ENCODE results near the gene NCSTN.

The NCSTN gene

GRCh38 chr1:160360227-160360695, 17.1 kb downstream of the NCSTN start:
- no peaks in the 10 kb centered on the region for H3K27me3 Mint-ChIP-seq
- no peak overlapping the region for H3K4me3 Mint-ChIP-seq
- H3K4me1 Mint-ChIP-seq (ENCODE audit: low read depth): peaks cover 5% of the 10 kb centered on the region
- H3K9me3 Mint-ChIP-seq: no peaks in the 10 kb centered on the region
- H3K27ac Mint-ChIP-seq: no peak overlapping the region
- peaks cover 34% of the 10 kb centered on the region for H3K36me3 Mint-ChIP-seq (ENCODE audit: low read depth)

DNA sequence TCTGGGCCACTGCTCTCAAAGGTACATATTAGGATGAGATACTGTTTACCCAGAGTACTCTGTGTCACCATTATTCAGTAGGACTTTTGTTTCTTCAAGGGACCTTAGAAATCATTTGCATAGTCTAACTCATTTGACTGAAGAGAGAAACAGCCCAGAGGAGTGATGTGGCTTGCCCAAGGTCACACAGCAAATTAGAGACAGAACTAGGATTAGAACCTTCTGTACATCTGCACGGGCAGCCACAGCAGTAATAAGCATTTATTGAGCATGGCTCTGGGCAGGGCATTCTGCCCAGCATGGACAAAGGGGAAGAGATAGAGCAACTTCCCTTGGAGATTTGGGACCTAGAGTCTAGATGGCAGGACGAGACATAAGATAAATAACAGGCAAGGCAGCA, 18.0 kb downstream of the NCSTN start:
- H3K9me3 Mint-ChIP-seq: no peaks in the 10 kb centered on the region
- H3K4me1 Mint-ChIP-seq (ENCODE audit: low read depth): peaks cover 5% of the 10 kb centered on the region
- no peak overlapping the region for H3K4me3 Mint-ChIP-seq
- peaks cover 26% of the 10 kb centered on the region for H3K36me3 Mint-ChIP-seq (ENCODE audit: low read depth)
- no peaks in the 10 kb centered on the region for H3K27me3 Mint-ChIP-seq
- H3K27ac Mint-ChIP-seq: peak overlapping the region; percentile 61

GRCh38 chr1:160361814-160362167, 18.6 kb downstream of the NCSTN start:
- Mint-ChIP-seq H3K27ac (no peak overlapping the region), H3K4me1 (ENCODE audit: low read depth) (peaks cover 5% of the 10 kb centered on the region), H3K4me3 (no peak overlapping the region), H3K9me3 (no peaks in the 10 kb centered on the region), H3K27me3 (no peaks in the 10 kb centered on the region), H3K36me3 (ENCODE audit: low read depth) (peaks cover 20% of the 10 kb centered on the region)

DNA sequence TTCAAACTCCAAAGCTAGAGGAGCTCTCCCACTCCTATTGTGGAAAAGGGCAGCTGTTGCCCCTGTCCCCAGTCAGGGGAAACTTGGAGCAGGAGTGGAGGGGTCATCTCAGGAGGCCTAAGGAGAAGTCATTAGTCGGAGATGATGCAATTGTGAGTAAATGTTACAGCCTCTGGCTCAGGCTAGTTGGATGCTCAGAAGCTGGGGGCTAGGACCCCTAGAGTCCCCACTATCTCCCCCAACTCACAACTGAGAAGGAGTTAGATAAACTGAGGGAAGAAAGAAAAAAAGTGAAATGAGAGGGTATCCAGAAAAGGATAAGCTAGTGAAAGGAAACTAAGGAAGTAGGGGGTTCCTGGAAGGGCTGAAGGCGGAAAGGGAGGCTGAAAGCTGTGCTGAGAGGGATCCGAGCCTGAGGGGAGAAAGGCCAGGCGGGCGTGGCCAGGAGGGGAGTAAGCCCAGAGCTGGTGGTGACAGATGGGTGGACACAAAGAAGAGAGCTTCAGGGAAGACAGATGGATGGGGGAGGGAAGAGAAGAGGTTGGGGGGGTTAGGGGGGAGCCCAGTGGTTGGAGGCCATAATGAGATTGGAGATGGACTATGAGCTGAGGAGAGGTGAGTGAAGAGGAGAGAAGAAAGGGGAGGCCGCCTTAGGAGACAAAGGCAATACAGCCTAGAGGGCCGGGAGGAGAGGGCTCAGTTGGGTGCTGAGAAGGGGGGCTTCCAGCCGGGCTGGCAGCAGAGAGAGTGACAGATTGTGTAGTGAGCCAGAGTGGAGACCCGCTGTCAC, 19.2 kb downstream of the NCSTN start:
- no peaks in the 10 kb centered on the region for H3K27me3 Mint-ChIP-seq
- peaks cover 5% of the 10 kb centered on the region for H3K4me1 Mint-ChIP-seq (ENCODE audit: low read depth)
- peaks cover 15% of the 10 kb centered on the region for H3K36me3 Mint-ChIP-seq (ENCODE audit: low read depth)
- H3K9me3 Mint-ChIP-seq: no peaks in the 10 kb centered on the region
- peak overlapping the region; percentile 89 for H3K27ac Mint-ChIP-seq
- H3K4me3 Mint-ChIP-seq: no peak overlapping the region

DNA sequence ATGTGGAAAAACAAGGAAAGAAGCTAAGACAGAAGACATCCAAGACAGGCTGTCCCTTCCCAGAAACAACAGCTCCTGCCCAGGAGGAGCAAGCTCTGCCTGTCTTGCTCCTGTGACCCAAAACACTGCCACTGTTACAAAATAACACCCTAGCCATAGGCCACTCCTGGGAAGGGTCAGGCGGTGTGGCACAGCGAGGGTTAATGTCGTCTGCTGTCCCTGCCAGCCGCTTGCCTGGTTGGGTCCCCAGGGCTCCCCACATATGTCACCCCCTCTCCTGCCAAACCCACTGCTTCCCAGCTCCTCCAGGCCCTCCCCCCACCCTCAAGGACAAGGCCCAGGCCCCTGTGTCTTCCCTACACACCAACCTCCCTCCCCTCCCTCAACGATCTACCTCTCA, 19.8 kb downstream of the NCSTN start:
- peak overlapping the region; percentile 89 for H3K27ac Mint-ChIP-seq

GRCh38 chr1:160363951-160364735, 21.0 kb downstream of the NCSTN start:
- no peak overlapping the region for H3K4me3 Mint-ChIP-seq
- H3K4me1 Mint-ChIP-seq (ENCODE audit: low read depth): peaks cover 5% of the 10 kb centered on the region
- H3K9me3 Mint-ChIP-seq: no peaks in the 10 kb centered on the region
- H3K27me3 Mint-ChIP-seq: no peaks in the 10 kb centered on the region
- peaks cover 15% of the 10 kb centered on the region for H3K36me3 Mint-ChIP-seq (ENCODE audit: low read depth)
- H3K27ac Mint-ChIP-seq: peak overlapping the region; percentile 28

More for the DNA sequence above, 19.8 kb downstream of the NCSTN start:
- Mint-ChIP-seq H3K4me1 (ENCODE audit: low read depth) (peaks cover 5% of the 10 kb centered on the region), H3K27me3 (no peaks in the 10 kb centered on the region), H3K4me3 (no peak overlapping the region), H3K9me3 (no peaks in the 10 kb centered on the region), H3K36me3 (ENCODE audit: low read depth) (peaks cover 15% of the 10 kb centered on the region)

- no peaks in the 10 kb centered on the region for H3K9me3 Mint-ChIP-seq
- H3K27ac Mint-ChIP-seq: no peak overlapping the region
- peaks cover 5% of the 10 kb centered on the region for H3K4me1 Mint-ChIP-seq (ENCODE audit: low read depth)
Observed at GRCh38 chr1:160365325-160365724, 22.1 kb downstream of the NCSTN start.

GRCh38 chr1:160366731-160367515, 23.7 kb downstream of the NCSTN start, which contains the start of gene NHLH1:
NHLH1 (plus strand) TSS chr1:160367071; CDS start chr1:160370732, 3,661 bp downstream.
- Mint-ChIP-seq H3K4me1 (ENCODE audit: low read depth) (peaks cover 5% of the 10 kb centered on the region), H3K4me3 (no peak within 1 kb of the TSS), H3K27me3 (no peaks in the 10 kb centered on the region), H3K27ac (no peak within 1 kb of the TSS), H3K36me3 (ENCODE audit: low read depth) (no peaks in the 10 kb centered on the region), H3K9me3 (no peaks in the 10 kb centered on the region)

More at GRCh38 chr1:160365325-160365724, 22.1 kb downstream of the NCSTN start:
- Mint-ChIP-seq H3K27me3 (no peaks in the 10 kb centered on the region), H3K36me3 (ENCODE audit: low read depth) (peaks cover 10% of the 10 kb centered on the region), H3K4me3 (no peak overlapping the region)

- Mint-ChIP-seq H3K4me3 (no peak overlapping the region), H3K27me3 (no peaks in the 10 kb centered on the region), H3K4me1 (ENCODE audit: low read depth) (no peaks in the 10 kb centered on the region), H3K36me3 (ENCODE audit: low read depth) (no peaks in the 10 kb centered on the region), H3K27ac (no peak overlapping the region), H3K9me3 (no peaks in the 10 kb centered on the region)
Observed at GRCh38 chr1:160367516-160367900, 24.3 kb downstream of the NCSTN start.

- H3K4me1 Mint-ChIP-seq (ENCODE audit: low read depth): no peaks in the 10 kb centered on the region
- H3K9me3 Mint-ChIP-seq: no peaks in the 10 kb centered on the region
- H3K27me3 Mint-ChIP-seq: no peaks in the 10 kb centered on the region
- no peak overlapping the region for H3K27ac Mint-ChIP-seq
- no peaks in the 10 kb centered on the region for H3K36me3 Mint-ChIP-seq (ENCODE audit: low read depth)
- no peak overlapping the region for H3K4me3 Mint-ChIP-seq
Observed at GRCh38 chr1:160367934-160368923, 25.0 kb downstream of the NCSTN start.

DNA sequence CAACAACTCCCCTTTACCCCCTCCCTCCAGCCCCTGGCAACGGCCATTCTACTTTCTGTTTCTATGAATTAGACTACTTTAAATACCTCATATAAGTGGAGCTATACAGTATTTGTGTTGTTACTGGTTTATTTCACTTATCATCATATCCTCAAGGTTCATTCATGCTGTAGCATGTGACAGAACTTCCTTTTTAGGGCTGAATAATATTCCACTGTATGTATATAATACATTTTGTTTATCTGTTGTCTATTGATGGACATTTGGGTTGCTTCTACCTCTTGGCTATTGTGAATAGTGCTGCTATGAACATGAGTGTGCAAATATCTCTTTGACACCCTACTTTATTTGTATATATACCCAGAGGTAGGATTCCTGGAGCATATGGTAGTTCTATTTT, 25.9 kb downstream of the NCSTN start:
- no peak overlapping the region for H3K4me3 Mint-ChIP-seq
- H3K4me1 Mint-ChIP-seq (ENCODE audit: low read depth): no peaks in the 10 kb centered on the region
- H3K27ac Mint-ChIP-seq: no peak overlapping the region
- H3K9me3 Mint-ChIP-seq: no peaks in the 10 kb centered on the region
- H3K27me3 Mint-ChIP-seq: no peaks in the 10 kb centered on the region
- H3K36me3 Mint-ChIP-seq (ENCODE audit: low read depth): no peaks in the 10 kb centered on the region

- no peaks in the 10 kb centered on the region for H3K36me3 Mint-ChIP-seq (ENCODE audit: low read depth)
- H3K27ac Mint-ChIP-seq: no peak overlapping the region
- no peak overlapping the region for H3K4me3 Mint-ChIP-seq
- H3K4me1 Mint-ChIP-seq (ENCODE audit: low read depth): peaks cover 5% of the 10 kb centered on the region
- no peaks in the 10 kb centered on the region for H3K27me3 Mint-ChIP-seq
- H3K9me3 Mint-ChIP-seq: no peaks in the 10 kb centered on the region
Observed at GRCh38 chr1:160370561-160371345, 27.6 kb downstream of the NCSTN start.

GRCh38 chr1:160371346-160371631, 28.1 kb downstream of the NCSTN start:
- no peak overlapping the region for H3K27ac Mint-ChIP-seq
- H3K27me3 Mint-ChIP-seq: no peaks in the 10 kb centered on the region
- H3K4me1 Mint-ChIP-seq (ENCODE audit: low read depth): peaks cover 10% of the 10 kb centered on the region
- H3K36me3 Mint-ChIP-seq (ENCODE audit: low read depth): no peaks in the 10 kb centered on the region
- no peaks in the 10 kb centered on the region for H3K9me3 Mint-ChIP-seq
- H3K4me3 Mint-ChIP-seq: no peak overlapping the region
